ENCODE results near the gene YBX2.

- TF ChIP-seq CTCF (conservative IDR thresholded peaks at IDR 0.05): no peak
- no peak for TF ChIP-seq ZFX (IDR thresholded peaks at IDR 0.05)
Measured at GRCh38 chr17:7326186-7326585, 31.7 kb upstream of the YBX2 start.
